Lower leg skin (tissue), 3 donors: ENCODE data around the gene CHMP5.

Experiments used
- POLR2A ChIP-seq, 2 donors: fragments of 450-650 bp; IDR thresholded peaks; one replicate each; pipeline ENCODE4 v1.6.1; 2016 to 2017; ENCODE audit warnings: antibody characterized with exemption in 2 of 2, mild to moderate bottlenecking in 1 of 2, moderate library complexity in 1 of 2
- TF ChIP-seq, protein P1 (sequence below), 3 donors: fragments of 450-650 bp; IDR thresholded peaks; one replicate each; pipeline ENCODE4 v1.5.1; 2016; ENCODE audit warnings: antibody characterized with exemption in 3 of 3, mild to moderate bottlenecking in 3 of 3, moderate library complexity in 2 of 3

GRCh38 chr9:33264003-33264472 lies 811 bp upstream of the CHMP5 start:
- TF ChIP-seq, protein P1, sequence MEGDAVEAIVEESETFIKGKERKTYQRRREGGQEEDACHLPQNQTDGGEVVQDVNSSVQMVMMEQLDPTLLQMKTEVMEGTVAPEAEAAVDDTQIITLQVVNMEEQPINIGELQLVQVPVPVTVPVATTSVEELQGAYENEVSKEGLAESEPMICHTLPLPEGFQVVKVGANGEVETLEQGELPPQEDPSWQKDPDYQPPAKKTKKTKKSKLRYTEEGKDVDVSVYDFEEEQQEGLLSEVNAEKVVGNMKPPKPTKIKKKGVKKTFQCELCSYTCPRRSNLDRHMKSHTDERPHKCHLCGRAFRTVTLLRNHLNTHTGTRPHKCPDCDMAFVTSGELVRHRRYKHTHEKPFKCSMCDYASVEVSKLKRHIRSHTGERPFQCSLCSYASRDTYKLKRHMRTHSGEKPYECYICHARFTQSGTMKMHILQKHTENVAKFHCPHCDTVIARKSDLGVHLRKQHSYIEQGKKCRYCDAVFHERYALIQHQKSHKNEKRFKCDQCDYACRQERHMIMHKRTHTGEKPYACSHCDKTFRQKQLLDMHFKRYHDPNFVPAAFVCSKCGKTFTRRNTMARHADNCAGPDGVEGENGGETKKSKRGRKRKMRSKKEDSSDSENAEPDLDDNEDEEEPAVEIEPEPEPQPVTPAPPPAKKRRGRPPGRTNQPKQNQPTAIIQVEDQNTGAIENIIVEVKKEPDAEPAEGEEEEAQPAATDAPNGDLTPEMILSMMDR (IDR thresholded peaks at IDR 0.05), result no peak
- TF ChIP-seq POLR2A (IDR thresholded peaks at IDR 0.05), result no peak
